H1 (cell line): Measurements from ENCODE around the gene SOX13. TPM values are rescaled to one million over a fixed set of nuclear protein-coding genes. Genes with fewer than 3 reads are reported as not detected.

Source experiments
- CTCF ChIA-PET: fragments of 300-600 bp; sonication (Branson Sonifier 250); formaldehyde crosslinking; loops from one replicate; lab custom pipeline; 2021; ENCODE audit not compliant: partially characterized antibody; lab: Charles Lee
- POLR2A ChIA-PET: fragments of 300-600 bp; sonication (Branson Sonifier 250); formaldehyde crosslinking; loops from one replicate; lab custom pipeline; 2021; ENCODE audit warnings: inconsistent platforms; ENCODE audit not compliant: partially characterized antibody; lab: Charles Lee
- DNase-seq, 2 experiments: peaks; one replicate each; pipeline versions ENCODE4 v3.0.0 to v3.0.0-alpha.2; 2010 to 2022; ENCODE audit warnings: low spot score in 2 of 2, low read depth in 1 of 2, mixed read lengths in 1 of 2
- FAIRE-seq: peaks from 2 replicates; lab custom pipeline; 2011; peaks lifted over from hg19 to GRCh38; lab: Jason Lieb, UNC
- H2AFZ ChIP-seq: 2 replicates; pipeline ENCODE4 v1.8.1; 2012; ENCODE audit warnings: low read length, inconsistent platforms
- H2AK5ac ChIP-seq: 2 replicates; pipeline ENCODE4 v1.6.1; 2013; ENCODE audit warnings: low read depth, low read length
- H2BK120ac ChIP-seq: replicated peaks from 2 replicates; pipeline ENCODE3; 2013; ENCODE audit warnings: low read depth, low read length, inconsistent platforms
- H2BK12ac ChIP-seq: 2 replicates; pipeline ENCODE4 v1.6.1; 2013; ENCODE audit warnings: low read depth, low read length
- H2BK15ac ChIP-seq: 2 replicates; pipeline ENCODE4 v1.6.1; 2013; ENCODE audit warnings: low read length
- H2BK20ac ChIP-seq: 2 replicates; pipeline ENCODE4 v1.6.1; 2013; ENCODE audit warnings: low read length
- H2BK5ac ChIP-seq: 2 replicates; pipeline ENCODE4 v1.6.1; 2013; ENCODE audit warnings: low read depth, low read length
- H3K14ac ChIP-seq: 2 replicates; pipeline ENCODE4 v1.6.1; 2013; ENCODE audit warnings: inconsistent platforms; ENCODE audit not compliant: insufficient read length
- H3K18ac ChIP-seq: 2 replicates; pipeline ENCODE4 v1.6.1; 2013; ENCODE audit warnings: low read length; ENCODE audit errors: extremely low read depth
- H3K23ac ChIP-seq: 2 replicates; pipeline ENCODE4 v1.6.1; 2013; ENCODE audit warnings: inconsistent platforms; ENCODE audit not compliant: insufficient read length
- H3K23me2 ChIP-seq: 2 replicates; pipeline ENCODE4 v1.6.1; 2013; ENCODE audit warnings: low read depth, low read length
- H3K27ac ChIP-seq: 2 replicates; pipeline ENCODE4 v1.6.1; 2011; ENCODE audit warnings: low read depth, low read length, inconsistent platforms
- H3K27me3 ChIP-seq, 4 experiments: replicated peaks in 1 of 4; 1 replicate in 1 of 4; 2 replicates in 3 of 4; pipeline versions ENCODE4 v1.6.1 to v1.8.1; 2011 to 2013; ENCODE audit warnings: low read length in 3 of 4, mild to moderate bottlenecking in 3 of 4, inconsistent platforms in 2 of 4, mixed read lengths in 2 of 4, moderate library complexity in 1 of 4; ENCODE audit not compliant: control insufficient read depth in 3 of 4, insufficient read depth in 3 of 4; ENCODE audit errors: extremely low read depth in 1 of 4
- H3K36me3 ChIP-seq, 4 experiments: 2 replicates each; pipeline versions ENCODE4 v1.6.1 to v1.8.1; 2011 to 2013; ENCODE audit warnings: mild to moderate bottlenecking in 4 of 4, low read length in 3 of 4, moderate library complexity in 2 of 4, control low read depth in 1 of 4, inconsistent platforms in 1 of 4; ENCODE audit not compliant: insufficient read depth in 4 of 4, control insufficient read depth in 2 of 4
- H3K4ac ChIP-seq: replicated peaks from 2 replicates; pipeline ENCODE3; 2013; ENCODE audit warnings: low read length, low read depth, mixed read lengths, inconsistent platforms; ENCODE audit not compliant: insufficient read length
- H3K4me1 ChIP-seq, 4 experiments: replicated peaks in 1 of 4; 1 replicate in 1 of 4; 2 replicates in 3 of 4; pipeline versions ENCODE4 v1.6.1 to v1.8.1; 2011 to 2013; ENCODE audit warnings: low read length in 3 of 4, inconsistent platforms in 2 of 4, mixed read lengths in 1 of 4; ENCODE audit not compliant: insufficient read depth in 4 of 4, control insufficient read depth in 3 of 4
- H3K4me2 ChIP-seq, 2 experiments: 2 replicates each; pipeline versions ENCODE4 v1.6.1 to v1.8.1; 2011 to 2013; ENCODE audit warnings: low read depth in 2 of 2, low read length in 2 of 2, control low read depth in 1 of 2, inconsistent platforms in 1 of 2, mild to moderate bottlenecking in 1 of 2; ENCODE audit not compliant: insufficient read depth in 1 of 2
- H3K4me3 ChIP-seq, 4 experiments: fragments of 200-600, 300-600 bp in 1 of 4; sonication (generic), shearing (Covaris generic), sonication (Bioruptor Twin) in 1 of 4; 2 replicates each; pipeline versions ENCODE4 v1.5.1 to v1.8.1; 2011 to 2016; ENCODE audit warnings: low read length in 4 of 4, low read depth in 3 of 4, control low read depth in 2 of 4, inconsistent platforms in 2 of 4, mild to moderate bottlenecking in 2 of 4, mixed read lengths in 1 of 4, moderate library complexity in 1 of 4; ENCODE audit not compliant: insufficient read depth in 2 of 4; ENCODE audit errors: extremely low read depth in 1 of 4
- H3K56ac ChIP-seq: replicated peaks from 2 replicates; pipeline ENCODE3; 2013; ENCODE audit warnings: low read depth, mild to moderate bottlenecking, mixed read lengths, low read length, inconsistent platforms; ENCODE audit not compliant: insufficient read length
- H3K79me1 ChIP-seq: 2 replicates; pipeline ENCODE4 v1.6.1; 2013; ENCODE audit warnings: low read depth, low read length, control low read depth
- H3K79me2 ChIP-seq, 2 experiments: 2 replicates each; pipeline versions ENCODE4 v1.6.1 to v1.8.1; 2012 to 2013; ENCODE audit warnings: low read length in 2 of 2, mild to moderate bottlenecking in 2 of 2, inconsistent platforms in 1 of 2; ENCODE audit not compliant: insufficient read depth in 2 of 2, control insufficient read depth in 1 of 2
- H3K9ac ChIP-seq, 4 experiments: replicated peaks in 1 of 4; 1 replicate in 1 of 4; 2 replicates in 3 of 4; pipeline versions ENCODE4 v1.6.1 to v1.8.1; 2011 to 2013; ENCODE audit warnings: low read depth in 3 of 4, low read length in 3 of 4, control low read depth in 2 of 4, mild to moderate bottlenecking in 2 of 4, moderate library complexity in 2 of 4, inconsistent platforms in 1 of 4; ENCODE audit errors: extremely low read depth in 1 of 4
- H3K9me3 ChIP-seq, 2 experiments: 2 replicates each; pipeline versions ENCODE4 v1.6.1 to v1.8.1; 2012 to 2013; ENCODE audit warnings: mild to moderate bottlenecking in 2 of 2, moderate library complexity in 2 of 2, control low read depth in 1 of 2, inconsistent platforms in 1 of 2, low read depth in 1 of 2, low read length in 1 of 2, mixed read lengths in 1 of 2; ENCODE audit not compliant: insufficient read depth in 2 of 2
- H4K20me1 ChIP-seq, 2 experiments: replicated peaks in 1 of 2; 2 replicates each; pipeline versions ENCODE3 to v1.8.1; 2011 to 2013; ENCODE audit warnings: inconsistent platforms in 2 of 2, low read length in 2 of 2, mild to moderate bottlenecking in 1 of 2; ENCODE audit not compliant: insufficient read depth in 2 of 2, control insufficient read depth in 1 of 2
- H4K5ac ChIP-seq: 2 replicates; pipeline ENCODE4 v1.6.1; 2013; ENCODE audit warnings: low read length, low read depth, mixed read lengths, inconsistent platforms; ENCODE audit not compliant: insufficient read length
- H4K8ac ChIP-seq: 2 replicates; pipeline ENCODE4 v1.8.0; 2013; ENCODE audit warnings: mild to moderate bottlenecking, moderate library complexity, low read length, inconsistent platforms; ENCODE audit not compliant: insufficient read depth; ENCODE audit errors: extremely low read depth
- H4K91ac ChIP-seq: replicated peaks from 2 replicates; pipeline ENCODE3; 2013; ENCODE audit warnings: low read length, mixed read lengths, inconsistent platforms; ENCODE audit not compliant: insufficient read length
- BCL11A ChIP-seq, 2 experiments: IDR thresholded peaks; one replicate each; pipeline ENCODE4 v1.6.1; 2011; ENCODE audit warnings: low read depth in 2 of 2, low read length in 2 of 2, mild to moderate bottlenecking in 2 of 2
- BRCA1 ChIP-seq: IDR thresholded peaks from 2 replicates; pipeline ENCODE4 v1.6.1; 2012; ENCODE audit warnings: low read depth, low read length, improper control_type of control experiment
- CBX8 ChIP-seq: fragments of 300-800, 300-1000 bp; sonication (generic); IDR thresholded peaks from 2 replicates; pipeline ENCODE4 v1.7.1; 2016; ENCODE audit warnings: low read depth, low read length, borderline replicate concordance
- CHD1 ChIP-seq: IDR thresholded peaks from 2 replicates; pipeline ENCODE4 v1.6.1; 2012; ENCODE audit warnings: low read depth, low read length, improper control_type of control experiment
- GTF2F1 ChIP-seq: IDR thresholded peaks from 2 replicates; pipeline ENCODE4 v1.6.1; 2012; ENCODE audit warnings: low read depth, low read length, improper control_type of control experiment, borderline replicate concordance
- PHF8 ChIP-seq: fragments of 200-600 bp; sonication (generic); conservative IDR thresholded peaks from 2 replicates; pipeline ENCODE4 v1.7.1; 2012; ENCODE audit warnings: low read depth, mild to moderate bottlenecking, inconsistent platforms, low read length, moderate library complexity
- RXRA ChIP-seq: IDR thresholded peaks from 2 replicates; pipeline ENCODE4 v1.6.1; 2011; ENCODE audit warnings: low read depth, mild to moderate bottlenecking, low read length, moderate library complexity; ENCODE audit not compliant: insufficient read depth
- SIN3A ChIP-seq, 2 experiments: IDR thresholded peaks in 1 of 2; conservative IDR thresholded peaks in 1 of 2; 2 replicates each; pipeline ENCODE4 v1.6.1; 2011 to 2012; ENCODE audit warnings: low read length in 2 of 2, improper control_type of control experiment in 1 of 2, low read depth in 1 of 2, mild to moderate bottlenecking in 1 of 2
- SP4 ChIP-seq: IDR thresholded peaks from 2 replicates; pipeline ENCODE4 v1.6.1; 2012; ENCODE audit warnings: low read length, inconsistent platforms
- SRF ChIP-seq: IDR thresholded peaks from 2 replicates; pipeline ENCODE4 v1.6.1; 2011; ENCODE audit warnings: mild to moderate bottlenecking, low read depth, low read length, moderate library complexity
- TBP ChIP-seq: IDR thresholded peaks from 2 replicates; pipeline ENCODE4 v1.6.1; 2011; ENCODE audit warnings: low read depth, low read length, improper control_type of control experiment
- TEAD4 ChIP-seq: IDR thresholded peaks from 2 replicates; pipeline ENCODE4 v1.6.1; 2012; ENCODE audit warnings: low read depth, low read length, inconsistent platforms, mixed read lengths
- WGBS, 2 experiments: shearing (Covaris generic) in 1 of 2; methylation state at CpG; one replicate each; pipeline versions ENCODE4 v1.1.6 to v1.1.7; 2013 to 2015; ENCODE audit warnings: low lambda C conversion rate in 2 of 2, mixed read lengths in 2 of 2, inconsistent platforms in 1 of 2, low coverage in 1 of 2, missing lambda C conversion rate in 1 of 2; ENCODE audit not compliant: insufficient replicate concordance in 2 of 2, insufficient coverage in 1 of 2, insufficient read length in 1 of 2; ENCODE audit errors: extremely low coverage in 1 of 2, missing lambda C conversion rate in 1 of 2; 5-methylcytosine and 5-hydroxymethylcytosine counted together
- polyA plus RNA-seq, 7 experiments: library from polyadenylated mRNA; depleted of rRNA in 3 of 7; stranded (reverse) in 5 of 7; unstranded in 2 of 7; fragments of >200 nt in 5 of 7; fragments of 200-250 nt in 2 of 7; gene quantifications; 1 replicate in 5 of 7; 2 replicates in 1 of 7; 4 replicates in 1 of 7; pipeline versions ENCODE4 v1.2.1 to v1.2.3, GENCODE V29; 2011 to 2013; ENCODE audit warnings: missing spikeins in 2 of 7, mixed read lengths in 2 of 7
- total RNA-seq: library from RNA; stranded (reverse); fragmentation: NEBNext Ultra II Directional; extraction: Animal tissue kit (Norgen Biotek cat#: 25700); gene quantifications from 2 replicates; pipeline ENCODE4 v1.2.1, GENCODE V29; 2021
- TF ChIP-seq, protein P1 (sequence below): IDR thresholded peaks from 2 replicates; pipeline ENCODE4 v1.6.1; 2011; ENCODE audit warnings: low read length, improper control_type of control experiment

The SOX13 gene
- total and polyA plus RNA-seq, 2 of the 8 experiments (the other 6 are each of a cell fraction or from before 2014, with no cell fraction given), result 113 to 173 TPM

DNA sequence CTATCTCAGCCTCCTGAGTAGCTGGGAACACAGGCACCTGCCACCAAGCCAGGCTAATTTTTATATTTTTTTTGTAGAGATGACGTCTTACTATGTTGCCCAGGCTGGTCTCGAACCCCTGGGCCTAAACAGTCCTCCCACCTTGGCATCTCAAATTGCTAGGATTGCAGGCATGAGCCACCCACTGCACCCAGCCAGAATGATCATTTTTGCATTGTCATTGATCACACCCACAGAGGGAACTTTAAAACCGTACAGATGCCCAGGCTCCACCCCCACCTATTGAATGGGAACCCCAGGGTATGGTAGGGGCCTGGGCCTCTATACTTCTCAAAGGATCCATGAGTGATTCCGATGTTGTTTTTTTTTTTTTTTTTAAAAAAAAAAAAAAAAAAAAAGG, 42.2 kb downstream of the SOX13 start:
- POLR2A ChIA-PET, result interaction anchor here (1.9 kb wide), 1 partner anchor 40 kb away, joined by 7 read pairs; no protein-coding TSS in a partner anchor
- CTCF ChIA-PET, result interaction anchor here (0.7 to 7.6 kb wide), 3 partner anchors 11 to 244 kb away, joined by 3 to 105 read pairs (median 18); no protein-coding TSS in a partner anchor
- no peak for TF ChIP-seq TEAD4
- no peak for TF ChIP-seq RXRA
- TF ChIP-seq BCL11A (IDR thresholded peaks at IDR 0.05; ENCODE audit: low read depth in 2 of 2, low read length in 2 of 2), result no peak
- no peak for TF ChIP-seq TBP
- no peak for TF ChIP-seq CHD1
- TF ChIP-seq CBX8, result no peak
- TF ChIP-seq BRCA1, result no peak
- no peak for TF ChIP-seq SP4
- TF ChIP-seq PHF8, result no peak
- TF ChIP-seq GTF2F1, result no peak
- TF ChIP-seq SIN3A (conservative IDR thresholded peaks at IDR 0.05 in 1 of 2, IDR thresholded peaks at IDR 0.05 in 1 of 2; ENCODE audit: low read depth in 1 of 2, low read length in 2 of 2), result no peak
- no peak for TF ChIP-seq SRF
- TF ChIP-seq, protein P1, sequence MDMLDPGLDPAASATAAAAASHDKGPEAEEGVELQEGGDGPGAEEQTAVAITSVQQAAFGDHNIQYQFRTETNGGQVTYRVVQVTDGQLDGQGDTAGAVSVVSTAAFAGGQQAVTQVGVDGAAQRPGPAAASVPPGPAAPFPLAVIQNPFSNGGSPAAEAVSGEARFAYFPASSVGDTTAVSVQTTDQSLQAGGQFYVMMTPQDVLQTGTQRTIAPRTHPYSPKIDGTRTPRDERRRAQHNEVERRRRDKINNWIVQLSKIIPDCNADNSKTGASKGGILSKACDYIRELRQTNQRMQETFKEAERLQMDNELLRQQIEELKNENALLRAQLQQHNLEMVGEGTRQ, result no peak

More for the DNA sequence above, 42.2 kb downstream of the SOX13 start:
- Histone ChIP-seq H3K79me2 (peaks cover 5 to 74% of the 10 kb centered on the region in 2 experiments; a peak in 3 of 4 replicates), H3K4ac (no peak overlapping the region), H3K27ac (no peak overlapping the region), H4K91ac (no peak overlapping the region), H3K56ac (no peak overlapping the region), H3K14ac (no peak overlapping the region), H3K4me1 (peaks cover 0 to 15% (median 13%) of the 10 kb centered on the region in 4 experiments; a peak in 6 of 7 replicates), H3K4me2 (no peak overlapping the region), H3K27me3 (no peaks in the 10 kb centered on the region; a peak in 1 of 7 replicates), H3K18ac (no peak overlapping the region), H2BK120ac (no peak overlapping the region), H2AK5ac (no peak overlapping the region), H3K23me2 (no peaks in the 10 kb centered on the region), H4K8ac (no peak overlapping the region), H3K23ac (no peak overlapping the region), H2BK15ac (no peak overlapping the region), H3K79me1 (peaks cover 23% of the 10 kb centered on the region), H2BK12ac (no peak overlapping the region), H3K9ac (no peak overlapping the region), H3K9me3 (no peaks in the 10 kb centered on the region), H3K36me3 (peaks cover 16 to 54% (median 32%) of the 10 kb centered on the region in 4 experiments), H2BK5ac (no peak overlapping the region), H4K5ac (no peak overlapping the region), H2BK20ac (no peak overlapping the region), H2AFZ (no peak overlapping the region), H4K20me1 (peaks cover 13 to 26% of the 10 kb centered on the region in 2 experiments), H3K4me3 (no peak overlapping the region)
- FAIRE-seq (no peak), DNase-seq (no peak)
- WGBS, 2 experiments, result 84% methylated on average over 4 of the region's 4 CpGs; no CpG with 5 or more reads in 1 of the 2 experiments
